ENCODE measurements around the gene RAD51B. TPM values are rescaled to one million over a fixed set of nuclear protein-coding genes. Genes with fewer than 3 reads are reported as not detected.

RAD51B gene
- polyA plus RNA-seq, 3 donors = 3.6 to 11.6 (median 9.4) TPM

- Histone ChIP-seq H3K79me2 (ENCODE audit: insufficient read depth, low read length) (no peaks in the 10 kb centered on the region), H3K4me2 (replicated peaks; ENCODE audit: extremely low read depth, low read length, poor library complexity, severe bottlenecking) (no peak overlapping the region), H3K4me1 (ENCODE audit: control insufficient read depth in 1 of 2, insufficient read depth in 2 of 2, low read length in 2 of 2) (no peaks in the 10 kb centered on the region), H3K9ac (ENCODE audit: insufficient read depth, low read length, poor library complexity, severe bottlenecking) (no peak overlapping the region), H3K4me3 (replicated peaks in 1 of 3; ENCODE audit: low read depth in 2 of 3, low read length in 3 of 3) (no peak overlapping the region), H3K27me3 (ENCODE audit: control insufficient read depth in 2 of 2, insufficient read depth in 2 of 2, low read length in 2 of 2) (no peaks in the 10 kb centered on the region), H3K27ac (ENCODE audit: low read depth in 1 of 2, low read length in 2 of 2) (no peak overlapping the region), H3K36me3 (replicated peaks in 1 of 2; ENCODE audit: control insufficient read depth in 1 of 2, insufficient read depth in 2 of 2, low read length in 2 of 2) (no peaks in the 10 kb centered on the region), H4K20me1 (ENCODE audit: insufficient read depth, low read length) (no peaks in the 10 kb centered on the region), H3K9me3 (replicated peaks in 1 of 2; ENCODE audit: control insufficient read depth in 1 of 2, insufficient read depth in 1 of 2, low read length in 2 of 2) (no peaks in the 10 kb centered on the region), H2AFZ (ENCODE audit: insufficient read depth, low read depth, low read length, poor library complexity, severe bottlenecking) (no peak overlapping the region)
- Mint-ChIP-seq H3K27me3 (ENCODE audit: low read depth in 3 of 3) (no peaks in the 10 kb centered on the region), H3K4me1 (peaks cover 11% of the 10 kb centered on the region), H3K36me3 (peaks cover 0 to 1% of the 10 kb centered on the region in 2 donors), H3K4me3 (no peak overlapping the region), H3K27ac (no peak overlapping the region), H3K9me3 (peaks cover 4 to 15% (median 8%) of the 10 kb centered on the region in 7 donors)
- TF ChIP-seq CTCF (IDR thresholded peaks at IDR 0.05) = no peak
- DNase-seq = no peak
- intact Hi-C loops (cut with micrococcal nuclease) = no loop called here
- WGBS (ENCODE audit: insufficient coverage) = 100% methylated on average over 1 of the region's 3 CpGs
Observed at GRCh38 chr14:68146818-68147217, 327.2 kb downstream of the RAD51B start.

GRCh38 chr14:68147303-68147702 is 327.7 kb downstream of the RAD51B start:
- Mint-ChIP-seq H3K27me3 (ENCODE audit: low read depth in 3 of 3) (no peaks in the 10 kb centered on the region), H3K9me3 (peaks cover 5 to 16% (median 8%) of the 10 kb centered on the region in 7 donors), H3K36me3 (peaks cover 0 to 1% of the 10 kb centered on the region in 2 donors), H3K4me3 (no peak overlapping the region), H3K27ac (no peak overlapping the region), H3K4me1 (peaks cover 11% of the 10 kb centered on the region)
- Histone ChIP-seq H3K27me3 (ENCODE audit: control insufficient read depth in 2 of 2, insufficient read depth in 2 of 2, low read length in 2 of 2) (no peaks in the 10 kb centered on the region), H3K36me3 (replicated peaks in 1 of 2; ENCODE audit: control insufficient read depth in 1 of 2, insufficient read depth in 2 of 2, low read length in 2 of 2) (no peaks in the 10 kb centered on the region), H3K4me2 (replicated peaks; ENCODE audit: extremely low read depth, low read length, poor library complexity, severe bottlenecking) (no peak overlapping the region), H4K20me1 (ENCODE audit: insufficient read depth, low read length) (no peaks in the 10 kb centered on the region), H3K79me2 (ENCODE audit: insufficient read depth, low read length) (no peaks in the 10 kb centered on the region), H3K27ac (ENCODE audit: low read depth in 1 of 2, low read length in 2 of 2) (no peak overlapping the region), H3K4me1 (ENCODE audit: control insufficient read depth in 1 of 2, insufficient read depth in 2 of 2, low read length in 2 of 2) (no peaks in the 10 kb centered on the region), H3K9me3 (replicated peaks in 1 of 2; ENCODE audit: control insufficient read depth in 1 of 2, insufficient read depth in 1 of 2, low read length in 2 of 2) (no peaks in the 10 kb centered on the region), H3K4me3 (replicated peaks in 1 of 3; ENCODE audit: low read depth in 2 of 3, low read length in 3 of 3) (no peak overlapping the region), H3K9ac (ENCODE audit: insufficient read depth, low read length, poor library complexity, severe bottlenecking) (no peak overlapping the region), H2AFZ (ENCODE audit: insufficient read depth, low read depth, low read length, poor library complexity, severe bottlenecking) (no peak overlapping the region)
- no peak for DNase-seq
- intact Hi-C loops (cut with micrococcal nuclease) = no loop called here
- TF ChIP-seq CTCF (IDR thresholded peaks at IDR 0.05) = no peak
